Heart left ventricle (tissue), 13 donors: Measurements from ENCODE around the gene GAN.

Source experiments
- CTCF ChIP-seq, 12 donors: fragments of 200-600 bp; sonication (generic) in 4 of 12; IDR thresholded peaks; one replicate each; pipeline versions ENCODE4 v1.5.0 to v1.8.0; 2018 to 2022; ENCODE audit warnings: antibody characterized with exemption in 12 of 12, mild to moderate bottlenecking in 5 of 12
- POLR2A ChIP-seq, 2 donors: fragments of 450-650 bp; IDR thresholded peaks; one replicate each; pipeline ENCODE4 v1.6.1; 2017; ENCODE audit warnings: antibody characterized with exemption in 2 of 2, mild to moderate bottlenecking in 2 of 2, moderate library complexity in 2 of 2
- donor health status: ischemic (EF 13 %, LVEDD 7.1; RV severe dilation, severe dysfunction).
- donor health status: DM: no; HTN: yes; CAD: no.
- donor health status: DM: no; HTN: no; CAD: no.
- donor health status: ischemic (EF 25% LVEDD 6.9; RV normal size, moderate dysfunction).
- donor health status: ischemic (EF 25% LVEDD 5.7; RV mildly dilated, moderate dysfunction).
- donor health status: ischemic (EF 35%, LVEDD 5.7; RV mildly dilated, moderate dysfunction).
- donor health status: nonischemic (EF 11% LVEDD 7.7; RV severe dilation, severe dysfunction).
- donor health status: DM: yes; HTN: yes; CAD: no.
- donor health status: PGD.
- donor health status: ischemic (EF 29% LVEDD 5.4; RV normal size, mild dysfunction).
- donor health status: nonischemic (EF 23%, LVEDD 6.1; RV moderate dilation, normal function).

- TF ChIP-seq CTCF (IDR thresholded peaks at IDR 0.05) (no peak), POLR2A (IDR thresholded peaks at IDR 0.05) (no peak)
Measured at GRCh38 chr16:81279392-81279791, 35.4 kb upstream of the GAN start.
